Gastroesophageal sphincter (tissue), 4 donors: Measurements from ENCODE around the gene TAF3. TPM values are rescaled to one million over a fixed set of nuclear protein-coding genes. Genes with fewer than 3 reads are reported as not detected.
"Not testable (repeated sequence)": the region's sequence is repeated elsewhere in the genome, so short reads cannot be mapped to it uniquely, and the experiment has no call there.

Source experiments
- ATAC-seq: fragments of 150-250 bp; one replicate; pipeline ENCODE4 v1.9.1; 2016; ENCODE audit warnings: mild to moderate bottlenecking, moderate library complexity
- H3K27ac ChIP-seq, 4 donors: fragments of 200-600 bp; sonication (generic) in 3 of 4; 1 replicate in 3 of 4; 2 replicates in 1 of 4; pipeline ENCODE4 v1.5.1; 2016 to 2019
- H3K27me3 ChIP-seq: fragments of 200-600 bp; sonication (generic); one replicate; pipeline ENCODE4 v1.5.1; 2019
- H3K36me3 ChIP-seq, 2 donors: fragments of 200-600 bp; sonication (generic); one replicate each; pipeline ENCODE4 v1.5.1; 2019; ENCODE audit warnings: control low read depth in 1 of 2
- H3K4me1 ChIP-seq, 3 donors: fragments of 200-600 bp; sonication (generic); 1 replicate in 2 of 3; 2 replicates in 1 of 3; pipeline ENCODE4 v1.5.1; 2016 to 2019; ENCODE audit warnings: control low read depth in 2 of 3
- H3K4me3 ChIP-seq, 2 donors: fragments of 200-600 bp; sonication (generic); one replicate each; pipeline ENCODE4 v1.5.1; 2019; ENCODE audit warnings: mild to moderate bottlenecking in 1 of 2, moderate library complexity in 1 of 2
- H3K9me3 ChIP-seq, 3 donors: fragments of 200-600 bp; sonication (generic); one replicate each; pipeline ENCODE4 v1.5.1; 2017 to 2019; ENCODE audit warnings: control low read depth in 2 of 3
- EP300 ChIP-seq: sonication (generic); formaldehyde crosslinking; IDR thresholded peaks from one replicate; pipeline ENCODE4 v1.6.1; 2017; ENCODE audit warnings: antibody characterized with exemption, mild to moderate bottlenecking
- POLR2A ChIP-seq, 2 donors: fragments of 450-650 bp; IDR thresholded peaks; one replicate each; pipeline ENCODE4 v1.6.1; 2017; ENCODE audit warnings: antibody characterized with exemption in 2 of 2, mild to moderate bottlenecking in 2 of 2, moderate library complexity in 1 of 2
- POLR2AphosphoS5 ChIP-seq: sonication (generic); formaldehyde crosslinking; IDR thresholded peaks from one replicate; pipeline ENCODE4 v1.6.1; 2017; ENCODE audit warnings: antibody characterized with exemption
- WGBS, 2 donors: methylation state at CpG; one replicate each; pipeline ENCODE4 v1.1.5; 2018; ENCODE audit warnings: low coverage in 1 of 2; 5-methylcytosine and 5-hydroxymethylcytosine counted together
- total RNA-seq, 4 donors: library from RNA; depleted of rRNA; stranded (reverse); fragments of >200 nt; gene quantifications; one replicate each; pipeline ENCODE4 v1.1.0, GENCODE V29; 2016
- TF ChIP-seq, protein P1 (sequence below), 4 experiments: fragments of 200-600 bp in 2 of 4; fragments of 450-650 bp in 2 of 4; sonication (generic) in 1 of 4; IDR thresholded peaks; one replicate each; pipeline ENCODE4 v1.5.1; 2017 to 2019; ENCODE audit warnings: antibody characterized with exemption in 4 of 4, mild to moderate bottlenecking in 2 of 4, moderate library complexity in 2 of 4

Gene TAF3, protein sequence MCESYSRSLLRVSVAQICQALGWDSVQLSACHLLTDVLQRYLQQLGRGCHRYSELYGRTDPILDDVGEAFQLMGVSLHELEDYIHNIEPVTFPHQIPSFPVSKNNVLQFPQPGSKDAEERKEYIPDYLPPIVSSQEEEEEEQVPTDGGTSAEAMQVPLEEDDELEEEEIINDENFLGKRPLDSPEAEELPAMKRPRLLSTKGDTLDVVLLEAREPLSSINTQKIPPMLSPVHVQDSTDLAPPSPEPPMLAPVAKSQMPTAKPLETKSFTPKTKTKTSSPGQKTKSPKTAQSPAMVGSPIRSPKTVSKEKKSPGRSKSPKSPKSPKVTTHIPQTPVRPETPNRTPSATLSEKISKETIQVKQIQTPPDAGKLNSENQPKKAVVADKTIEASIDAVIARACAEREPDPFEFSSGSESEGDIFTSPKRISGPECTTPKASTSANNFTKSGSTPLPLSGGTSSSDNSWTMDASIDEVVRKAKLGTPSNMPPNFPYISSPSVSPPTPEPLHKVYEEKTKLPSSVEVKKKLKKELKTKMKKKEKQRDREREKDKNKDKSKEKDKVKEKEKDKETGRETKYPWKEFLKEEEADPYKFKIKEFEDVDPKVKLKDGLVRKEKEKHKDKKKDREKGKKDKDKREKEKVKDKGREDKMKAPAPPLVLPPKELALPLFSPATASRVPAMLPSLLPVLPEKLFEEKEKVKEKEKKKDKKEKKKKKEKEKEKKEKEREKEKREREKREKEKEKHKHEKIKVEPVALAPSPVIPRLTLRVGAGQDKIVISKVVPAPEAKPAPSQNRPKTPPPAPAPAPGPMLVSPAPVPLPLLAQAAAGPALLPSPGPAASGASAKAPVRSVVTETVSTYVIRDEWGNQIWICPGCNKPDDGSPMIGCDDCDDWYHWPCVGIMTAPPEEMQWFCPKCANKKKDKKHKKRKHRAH
- total RNA-seq: 10 to 100 TPM in 2 of 4 donors, 1 to 10 TPM in 2; 5.7 to 11.8 (median 8.8) TPM

DNA sequence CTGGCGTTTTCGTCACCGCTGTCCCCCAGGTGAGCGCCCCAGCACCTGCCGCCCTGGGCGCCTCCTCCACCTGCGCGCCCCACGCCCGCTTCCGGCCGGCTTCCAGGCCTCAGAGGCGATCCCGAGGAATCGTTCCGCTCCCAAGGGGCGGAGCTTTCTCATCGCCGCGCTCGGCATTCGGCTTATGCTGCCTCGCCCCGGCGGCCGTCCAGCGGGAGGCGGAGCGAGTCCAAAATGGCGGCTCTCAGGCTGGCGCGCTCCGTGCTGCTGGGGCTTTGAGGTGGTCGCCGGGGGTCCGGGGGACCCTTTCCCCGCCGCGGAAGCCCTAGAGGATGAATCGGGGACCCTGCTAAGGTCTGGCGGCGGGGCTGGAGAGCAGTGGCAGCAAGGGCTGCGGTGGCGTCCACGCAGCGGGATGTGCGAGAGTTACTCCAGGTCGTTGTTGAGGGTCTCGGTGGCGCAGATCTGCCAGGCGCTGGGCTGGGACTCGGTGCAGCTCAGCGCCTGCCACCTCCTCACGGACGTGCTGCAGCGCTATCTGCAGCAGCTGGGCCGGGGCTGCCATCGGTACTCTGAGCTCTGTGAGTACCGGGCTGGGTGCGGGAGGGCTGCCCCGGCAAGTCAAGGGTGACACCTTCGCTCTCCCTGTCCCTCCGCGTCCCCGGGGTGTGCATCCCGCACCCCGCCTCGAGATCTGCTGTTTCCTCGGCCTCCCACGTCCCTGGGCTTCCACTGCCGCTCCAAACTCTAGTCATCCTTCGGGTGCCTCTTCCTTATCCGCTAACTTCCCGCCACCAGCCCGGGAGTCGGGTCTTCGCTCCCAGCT is at the start of gene TAF3:
Gene TAF3 (plus strand): TSS at position 211 of the 826 bp plus-strand sequence. CDS start 205 bp downstream, at position 416.
- peak; percentile 92 for ATAC-seq
- Histone ChIP-seq H3K9me3 (no peaks in the 10 kb centered on the region), H3K4me3 (peak within 1 kb of the TSS; percentile 84 to 93), H3K27me3 (no peaks in the 10 kb centered on the region), H3K36me3 (peaks cover 0 to 12% of the 10 kb centered on the region in 2 donors), H3K27ac (peak within 1 kb of the TSS; percentile 41 to 83 (median 70)), H3K4me1 (peaks cover 0 to 31% (median 3%) of the 10 kb centered on the region in 3 donors)
- no peak for TF ChIP-seq EP300
- TF ChIP-seq POLR2AphosphoS5: peak; percentile 72
- TF ChIP-seq POLR2A (IDR thresholded peaks at IDR 0.05): peak in 1 of 2 donors; percentile 61
- TF ChIP-seq, protein P1, sequence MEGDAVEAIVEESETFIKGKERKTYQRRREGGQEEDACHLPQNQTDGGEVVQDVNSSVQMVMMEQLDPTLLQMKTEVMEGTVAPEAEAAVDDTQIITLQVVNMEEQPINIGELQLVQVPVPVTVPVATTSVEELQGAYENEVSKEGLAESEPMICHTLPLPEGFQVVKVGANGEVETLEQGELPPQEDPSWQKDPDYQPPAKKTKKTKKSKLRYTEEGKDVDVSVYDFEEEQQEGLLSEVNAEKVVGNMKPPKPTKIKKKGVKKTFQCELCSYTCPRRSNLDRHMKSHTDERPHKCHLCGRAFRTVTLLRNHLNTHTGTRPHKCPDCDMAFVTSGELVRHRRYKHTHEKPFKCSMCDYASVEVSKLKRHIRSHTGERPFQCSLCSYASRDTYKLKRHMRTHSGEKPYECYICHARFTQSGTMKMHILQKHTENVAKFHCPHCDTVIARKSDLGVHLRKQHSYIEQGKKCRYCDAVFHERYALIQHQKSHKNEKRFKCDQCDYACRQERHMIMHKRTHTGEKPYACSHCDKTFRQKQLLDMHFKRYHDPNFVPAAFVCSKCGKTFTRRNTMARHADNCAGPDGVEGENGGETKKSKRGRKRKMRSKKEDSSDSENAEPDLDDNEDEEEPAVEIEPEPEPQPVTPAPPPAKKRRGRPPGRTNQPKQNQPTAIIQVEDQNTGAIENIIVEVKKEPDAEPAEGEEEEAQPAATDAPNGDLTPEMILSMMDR (IDR thresholded peaks at IDR 0.05): peak in 1 of 4 experiments; percentile 26
- 0% methylated on average over 6 to 35 of the region's 77 CpGs for WGBS, 2 donors

DNA sequence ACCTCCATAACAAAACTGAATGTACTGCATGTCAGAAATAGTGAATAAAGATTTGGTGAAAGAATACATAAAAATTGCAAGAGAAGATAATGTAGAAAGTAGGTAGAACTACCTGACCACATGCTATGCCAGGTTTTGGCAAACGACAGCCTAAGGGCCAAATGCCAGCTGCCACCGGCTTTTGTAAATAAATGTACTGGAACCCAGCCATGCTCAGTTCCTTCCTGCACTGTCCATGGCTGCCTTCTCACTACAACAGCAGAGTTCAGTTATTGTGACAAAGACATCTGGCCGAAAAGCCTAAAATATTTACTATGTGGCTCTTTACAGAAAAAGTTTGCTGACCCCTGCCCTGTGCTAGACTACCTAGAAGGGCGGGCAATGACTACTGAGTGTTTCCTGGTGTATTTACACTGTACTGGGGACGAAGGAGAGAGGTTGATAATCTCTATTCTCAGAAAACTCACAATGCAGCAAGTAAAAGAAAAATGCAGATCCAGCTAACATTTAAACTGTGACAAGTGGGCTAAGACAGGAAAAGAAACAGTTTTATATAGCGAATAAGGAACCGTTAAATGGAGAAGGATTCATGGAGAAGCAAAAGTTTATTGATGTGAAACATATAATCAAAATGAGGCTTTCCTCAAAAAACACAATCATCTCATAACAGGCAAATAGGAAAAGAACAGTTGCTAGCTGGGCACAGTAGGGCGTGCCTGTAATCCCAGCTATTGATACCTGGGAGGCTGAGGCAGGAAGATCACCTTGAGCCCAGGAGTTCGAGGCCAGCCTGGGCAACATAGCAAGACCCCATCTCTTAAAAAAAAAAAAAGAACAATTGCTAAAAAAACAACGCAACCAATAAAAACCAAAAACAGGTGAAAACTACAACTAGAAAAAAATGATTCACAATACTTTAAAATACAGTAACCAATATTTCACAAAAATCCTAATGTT is 44.2 kb upstream of the TAF3 start:
- Histone ChIP-seq H3K27me3 (no peaks in the 10 kb centered on the region), H3K4me1 (no peaks in the 10 kb centered on the region), H3K4me3 (no peak overlapping the region), H3K27ac (no peak overlapping the region), H3K9me3 (no peaks in the 10 kb centered on the region), H3K36me3 (peaks cover 3 to 98% of the 10 kb centered on the region in 2 donors)
- ATAC-seq: no peak
- TF ChIP-seq EP300 (no peak), POLR2AphosphoS5 (no peak), POLR2A (IDR thresholded peaks at IDR 0.05) (no peak)
- TF ChIP-seq, protein P1 (IDR thresholded peaks at IDR 0.05): no peak
- 59 to 74% methylated on average over 4 to 10 of the region's 10 CpGs for WGBS, 2 donors

DNA sequence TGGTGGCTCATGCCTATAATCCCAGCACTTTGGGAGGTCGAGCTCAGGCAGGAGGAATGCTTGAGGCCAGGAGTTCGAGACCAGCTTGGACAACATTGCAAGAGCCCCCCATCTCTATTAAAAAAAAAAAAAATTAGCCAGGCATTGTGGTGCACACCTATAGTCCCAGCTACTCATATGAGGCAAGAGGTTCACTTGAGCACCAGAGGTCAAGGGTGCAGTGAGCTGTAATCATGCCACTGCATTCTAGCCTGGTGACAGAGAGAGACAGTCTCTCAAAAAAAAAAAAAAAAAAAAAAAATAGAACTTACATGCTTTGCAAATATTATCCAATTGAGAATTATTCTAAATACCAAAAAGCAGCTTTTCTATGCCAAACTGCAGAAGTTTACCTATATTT is 41.5 kb upstream of the TAF3 start:
- Histone ChIP-seq H3K27me3 (no peaks in the 10 kb centered on the region), H3K4me3 (no peak overlapping the region), H3K27ac (no peak overlapping the region), H3K36me3 (peaks cover 0 to 98% of the 10 kb centered on the region in 2 donors), H3K9me3 (no peaks in the 10 kb centered on the region), H3K4me1 (no peaks in the 10 kb centered on the region)
- TF ChIP-seq, protein P1 (IDR thresholded peaks at IDR 0.05): no peak
- TF ChIP-seq POLR2AphosphoS5 (no peak), POLR2A (IDR thresholded peaks at IDR 0.05) (no peak), EP300 (no peak)
- 75% methylated on average over 2 of the region's 2 CpGs; no CpG with 5 or more reads in 1 of the 2 donors for WGBS, 2 donors
- ATAC-seq: no peak

DNA sequence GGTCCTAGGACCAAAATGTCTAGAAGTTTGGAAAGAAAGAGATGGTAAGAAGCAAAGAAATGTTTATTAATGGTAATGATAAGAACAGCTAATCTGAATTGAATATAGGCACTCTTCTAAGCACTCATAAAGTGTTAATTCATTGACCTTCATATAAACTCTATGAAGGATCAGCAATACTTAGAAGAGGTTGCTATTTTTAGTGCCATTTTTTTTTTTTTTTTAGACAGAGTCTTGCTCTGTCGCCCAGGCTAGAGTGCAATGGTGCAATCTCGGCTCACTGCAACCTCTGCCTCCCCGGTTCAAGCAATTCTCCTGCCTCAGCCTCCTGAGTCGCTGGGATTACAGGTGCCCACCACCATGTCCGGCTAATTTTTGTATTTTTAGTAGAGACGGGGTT is 36.1 kb upstream of the TAF3 start:
- not testable (repeated sequence) for H3K9me3 ChIP-seq, H3K4me3 ChIP-seq, H3K27ac ChIP-seq, ATAC-seq, H3K27me3 ChIP-seq
- WGBS, 2 donors: 72 to 86% methylated on average over 3 to 4 of the region's 6 CpGs
- Histone ChIP-seq H3K4me1 (peaks cover 6 to 27% (median 7%) of the 10 kb centered on the region in 3 donors), H3K36me3 (peaks cover 0 to 53% of the 10 kb centered on the region in 2 donors)
